ENCODE measurements around the gene NXF1. TPM values are rescaled to one million over a fixed set of nuclear protein-coding genes. Genes with fewer than 3 reads are reported as not detected.
"Not testable (repeated sequence)": the region's sequence is repeated elsewhere in the genome, so short reads cannot be mapped to it uniquely, and the experiment has no call there.

The NXF1 gene

DNA sequence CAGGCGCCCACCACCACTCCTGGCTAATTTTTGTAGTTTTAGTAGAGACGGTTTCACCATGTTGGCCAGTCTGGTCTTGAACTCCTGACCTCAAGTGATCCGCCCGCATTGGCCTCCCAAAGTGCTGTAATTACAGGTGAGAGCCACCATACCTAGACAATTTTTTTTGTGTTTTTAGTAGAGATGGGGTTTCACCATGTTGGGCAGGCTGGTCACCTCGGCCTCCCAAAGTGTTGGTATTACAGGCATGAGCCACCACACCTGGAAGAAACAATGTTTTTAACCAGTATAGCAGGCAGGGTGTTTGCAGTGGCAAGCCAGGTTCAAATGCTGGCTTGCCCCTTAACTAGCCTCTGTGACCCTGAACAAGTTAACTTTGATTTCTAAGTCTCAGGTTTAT lies 55.3 kb downstream of the NXF1 start:
- H3K4me1 ChIP-seq (ENCODE audit: control insufficient read depth, insufficient read depth, low read length): not testable (repeated sequence)

DNA sequence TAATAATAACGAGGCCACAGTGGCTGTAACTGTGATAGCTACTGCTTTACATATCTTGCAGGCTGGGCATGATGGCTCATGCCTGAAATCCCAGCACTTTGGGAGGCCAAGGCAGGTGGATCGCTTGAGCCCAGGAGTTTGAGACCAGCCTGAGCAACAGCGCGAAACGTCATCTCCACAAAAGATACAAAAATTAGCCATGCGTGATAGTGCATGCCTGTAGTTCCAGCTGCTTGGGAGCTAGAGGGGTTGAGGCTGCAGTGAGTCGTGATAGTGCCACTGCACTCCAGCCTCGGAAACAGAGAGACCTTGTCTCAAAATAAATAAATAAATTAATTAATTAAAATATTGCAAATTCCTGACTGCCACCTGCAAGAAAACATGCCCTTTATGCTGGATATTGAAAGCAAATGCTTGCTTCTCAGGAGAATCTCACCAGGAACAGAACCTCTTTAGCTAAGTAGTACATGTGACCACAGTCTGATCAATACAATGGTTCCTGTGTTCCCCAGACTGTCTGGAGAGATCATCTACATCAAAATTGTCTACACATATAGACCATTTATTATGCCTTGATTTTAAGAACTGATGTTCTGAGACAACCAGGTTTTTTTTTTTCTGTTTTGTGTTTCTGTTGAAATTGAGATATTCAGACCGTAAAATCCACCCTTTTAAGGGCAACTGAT lies 57.6 kb downstream of the NXF1 start:
- H3K4me1 ChIP-seq (ENCODE audit: control insufficient read depth, insufficient read depth, low read length): no peaks in the 10 kb centered on the region
- H3K4me2 ChIP-seq (ENCODE audit: low read length): no peak overlapping the region
- H3K9me3 ChIP-seq (replicated peaks; ENCODE audit: low read length): no peaks in the 10 kb centered on the region
- no peak overlapping the region for H3K4me3 ChIP-seq (ENCODE audit: low read length)
- H3K36me3 ChIP-seq (ENCODE audit: insufficient read depth, low read length): no peaks in the 10 kb centered on the region
- H3K27me3 ChIP-seq (ENCODE audit: control insufficient read depth, insufficient read depth, low read length): no peaks in the 10 kb centered on the region
- no peak overlapping the region for H3K9ac ChIP-seq (ENCODE audit: low read depth, low read length)

More for the DNA sequence above, 55.3 kb downstream of the NXF1 start:
- not testable (repeated sequence) for H3K9ac ChIP-seq (ENCODE audit: low read depth, low read length); H3K36me3 ChIP-seq (ENCODE audit: insufficient read depth, low read length); H3K4me2 ChIP-seq (ENCODE audit: low read length); H3K9me3 ChIP-seq (replicated peaks; ENCODE audit: low read length); H3K4me3 ChIP-seq (ENCODE audit: low read length); H3K27me3 ChIP-seq (ENCODE audit: control insufficient read depth, insufficient read depth, low read length)

Small RNA genes lying within 50 kb of the gene (small RNA-seq; reads per million reads assigned to genes)
- gene MIR6514: not detected
- not detected for gene RF00099
- gene RNU6-118P: not detected
- not detected for gene SNORD22
- gene SNORD26: not detected
- gene SNORD27: not detected
- gene SNORD28: not detected
- gene SNORD30: 65.7 reads per million, percentile 96 among the genes with 10 or more reads in this experiment

Data from skeletal muscle satellite cell (primary cell).